ENCODE data around the gene EMB. TPM values are rescaled to one million over a fixed set of nuclear protein-coding genes. Genes with fewer than 3 reads are reported as not detected.
"Not testable (repeated sequence)": the region's sequence is repeated elsewhere in the genome, so short reads cannot be mapped to it uniquely, and the experiment has no call there.

Gene EMB
- polyA plus RNA-seq, 1 experiment = 0.55 TPM

DNA sequence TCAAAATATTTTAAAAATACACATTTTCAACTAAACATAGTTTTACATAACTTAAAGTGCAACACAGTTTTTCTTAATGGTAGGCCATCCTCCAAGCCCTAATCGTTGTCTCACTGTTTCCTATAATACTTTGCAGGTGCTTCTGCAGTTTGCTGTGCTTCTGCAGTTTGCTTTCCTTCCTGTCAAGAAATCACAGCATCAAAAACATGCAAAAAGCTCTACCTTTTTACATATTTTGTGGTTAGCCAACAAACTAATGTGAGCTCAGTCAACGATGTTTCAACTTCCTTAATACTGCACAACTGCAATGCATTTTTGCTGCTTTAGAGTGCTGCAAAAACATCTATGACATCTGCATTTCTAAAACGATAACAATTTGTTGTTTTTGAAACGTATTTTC is 25.2 kb downstream of the EMB start:
- Histone ChIP-seq H3K27me3 (ENCODE audit: control insufficient read depth, insufficient read depth, low read length) (no peaks in the 10 kb centered on the region), H3K4me3 (ENCODE audit: low read depth, low read length) (no peak overlapping the region), H3K36me3 (ENCODE audit: control insufficient read depth, insufficient read depth, low read length) (no peaks in the 10 kb centered on the region)
- CTCF ChIA-PET = no interaction called here
- no peak for TF ChIP-seq CTCF (IDR thresholded peaks at IDR 0.05; ENCODE audit: insufficient read depth, low read depth, low read length)
- no peak for DNase-seq (ENCODE audit: low read depth)
- POLR2A ChIA-PET = no interaction called here

- H3K4me3 ChIP-seq (ENCODE audit: low read depth, low read length); H3K36me3 ChIP-seq (ENCODE audit: control insufficient read depth, insufficient read depth, low read length); POLR2A ChIA-PET; CTCF ChIA-PET; DNase-seq (ENCODE audit: low read depth); H3K27me3 ChIP-seq (ENCODE audit: control insufficient read depth, insufficient read depth, low read length): not testable (repeated sequence)
These were observed 30.2 kb downstream of the EMB start for GRCh38 chr5:50410932-50411331.

- no peak for DNase-seq (ENCODE audit: low read depth)
- TF ChIP-seq CTCF (IDR thresholded peaks at IDR 0.05; ENCODE audit: insufficient read depth, low read depth, low read length) = no peak
- H3K27me3 ChIP-seq (ENCODE audit: control insufficient read depth, insufficient read depth, low read length) = no peaks in the 10 kb centered on the region
- CTCF ChIA-PET = no interaction called here
- no peaks in the 10 kb centered on the region for H3K36me3 ChIP-seq (ENCODE audit: control insufficient read depth, insufficient read depth, low read length)
- POLR2A ChIA-PET = no interaction called here
- no peak overlapping the region for H3K4me3 ChIP-seq (ENCODE audit: low read depth, low read length)
These were observed 34.2 kb downstream of the EMB start for GRCh38 chr5:50406877-50407276.

GRCh38 chr5:50401336-50401735 is 39.8 kb downstream of the EMB start:
- ChIA-PET POLR2A (no interaction called here), CTCF (no interaction called here)
- H3K27me3 ChIP-seq (ENCODE audit: control insufficient read depth, insufficient read depth, low read length) = no peaks in the 10 kb centered on the region
- no peaks in the 10 kb centered on the region for H3K36me3 ChIP-seq (ENCODE audit: control insufficient read depth, insufficient read depth, low read length)
- no peak overlapping the region for H3K4me3 ChIP-seq (ENCODE audit: low read depth, low read length)
- no peak for TF ChIP-seq CTCF (IDR thresholded peaks at IDR 0.05; ENCODE audit: insufficient read depth, low read depth, low read length)
- DNase-seq (ENCODE audit: low read depth) = no peak

DNA sequence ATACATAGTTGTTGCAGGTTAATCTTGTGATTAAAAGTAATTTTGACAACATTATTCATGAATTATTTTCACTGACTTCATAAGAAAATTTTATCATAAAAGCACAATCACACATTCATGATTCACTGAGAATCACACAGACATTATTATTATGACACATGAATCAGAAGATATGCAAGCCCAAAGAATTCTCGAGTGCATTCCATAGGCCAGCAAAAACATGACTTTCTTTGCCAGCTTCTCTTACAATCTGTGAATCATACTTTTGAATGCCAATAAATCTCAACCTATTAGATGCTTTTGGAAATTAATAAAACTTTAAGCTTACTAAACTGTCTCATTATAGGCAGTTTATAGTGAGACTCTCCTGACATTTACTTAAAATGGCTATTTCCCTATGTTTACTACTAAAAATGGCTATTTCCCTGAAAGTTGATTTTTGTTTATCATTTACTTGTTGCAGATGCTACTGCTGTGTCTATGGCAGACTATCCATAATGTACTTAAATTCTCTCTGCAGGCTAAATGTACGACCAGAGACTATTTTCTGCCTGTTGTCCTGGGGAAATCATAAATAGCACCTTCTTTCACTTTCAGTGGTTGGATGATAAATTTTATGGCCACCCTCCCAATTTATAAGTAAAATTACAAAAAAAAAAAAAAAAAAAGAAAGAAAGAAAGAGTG is 47.0 kb downstream of the EMB start:
- DNase-seq (ENCODE audit: low read depth) = peak; percentile 46
- H3K36me3 ChIP-seq (ENCODE audit: control insufficient read depth, insufficient read depth, low read length); CTCF ChIA-PET; H3K4me3 ChIP-seq (ENCODE audit: low read depth, low read length); POLR2A ChIA-PET; H3K27me3 ChIP-seq (ENCODE audit: control insufficient read depth, insufficient read depth, low read length): not testable (repeated sequence)

DNA sequence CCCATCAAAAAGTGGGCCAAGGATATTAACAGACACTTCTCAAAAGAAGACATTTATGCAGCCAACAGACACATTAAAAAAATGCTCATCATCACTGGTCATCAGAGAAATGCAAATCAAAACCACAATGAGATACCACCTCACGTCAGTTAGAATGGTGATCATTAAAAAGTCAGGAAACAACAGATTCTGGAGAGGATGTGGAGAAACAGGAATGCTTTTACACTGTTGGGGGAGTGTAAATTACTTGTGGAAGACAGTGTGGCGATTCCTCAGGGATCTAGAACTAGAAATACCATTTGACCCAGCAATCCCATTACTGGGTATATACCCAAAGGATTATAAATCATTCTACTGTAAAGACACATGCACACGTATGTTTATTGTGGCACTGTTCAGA is 48.8 kb downstream of the EMB start:
- CTCF ChIA-PET; DNase-seq (ENCODE audit: low read depth); H3K36me3 ChIP-seq (ENCODE audit: control insufficient read depth, insufficient read depth, low read length); POLR2A ChIA-PET; H3K4me3 ChIP-seq (ENCODE audit: low read depth, low read length); H3K27me3 ChIP-seq (ENCODE audit: control insufficient read depth, insufficient read depth, low read length): not testable (repeated sequence)

DNA sequence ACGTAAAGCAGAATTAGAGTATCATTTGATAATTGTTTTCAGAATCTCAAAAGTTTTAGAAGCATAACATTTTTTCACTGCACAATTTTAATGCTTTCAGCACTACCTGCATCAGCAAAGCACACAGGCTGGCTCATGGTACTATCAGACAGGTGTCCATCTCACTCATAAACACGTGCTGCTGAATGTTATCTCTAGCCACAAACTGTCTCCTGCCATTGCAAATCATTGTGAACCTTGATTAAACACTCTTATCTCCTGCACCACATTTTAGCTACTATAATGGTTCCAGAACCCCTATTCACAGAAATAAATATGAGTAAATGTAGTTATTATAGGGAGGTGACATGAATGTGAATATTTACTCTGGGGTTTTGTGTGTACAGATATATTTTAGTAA is 56.7 kb downstream of the EMB start:
- H3K36me3 ChIP-seq (ENCODE audit: control insufficient read depth, insufficient read depth, low read length); POLR2A ChIA-PET; H3K27me3 ChIP-seq (ENCODE audit: control insufficient read depth, insufficient read depth, low read length); H3K4me3 ChIP-seq (ENCODE audit: low read depth, low read length); DNase-seq (ENCODE audit: low read depth); CTCF ChIA-PET: not testable (repeated sequence)

GRCh38 chr5:50376696-50377095 is 64.4 kb downstream of the EMB start:
- H3K27me3 ChIP-seq (ENCODE audit: control insufficient read depth, insufficient read depth, low read length); H3K4me3 ChIP-seq (ENCODE audit: low read depth, low read length); DNase-seq (ENCODE audit: low read depth); H3K36me3 ChIP-seq (ENCODE audit: control insufficient read depth, insufficient read depth, low read length); POLR2A ChIA-PET; CTCF ChIA-PET: not testable (repeated sequence)

GRCh38 chr5:50369287-50370033 is 71.6 kb downstream of the EMB start:
- CTCF ChIA-PET; H3K27me3 ChIP-seq (ENCODE audit: control insufficient read depth, insufficient read depth, low read length); H3K36me3 ChIP-seq (ENCODE audit: control insufficient read depth, insufficient read depth, low read length); H3K4me3 ChIP-seq (ENCODE audit: low read depth, low read length); DNase-seq (ENCODE audit: low read depth); POLR2A ChIA-PET: not testable (repeated sequence)

Measured in BJ (cell line).